CD14-positive monocyte (primary cell): ENCODE data around the gene LRRK1. TPM values are rescaled to one million over a fixed set of nuclear protein-coding genes. Genes with fewer than 3 reads are reported as not detected.

Source experiments
- DNase-seq, 3 donors: peaks; one replicate each; pipeline ENCODE4 v3.0.0-alpha.2; 2011 to 2022
- H2AFZ ChIP-seq: 2 replicates; pipeline ENCODE4 v1.6.0; 2012; ENCODE audit warnings: mild to moderate bottlenecking, low read depth, low read length, inconsistent platforms; ENCODE audit not compliant: insufficient read depth, poor library complexity, severe bottlenecking
- H3K27ac ChIP-seq, 2 donors: 1 replicate in 1 of 2; 2 replicates in 1 of 2; pipeline ENCODE4 v1.5.1; 2012 to 2013; ENCODE audit warnings: low read length in 2 of 2, control low read depth in 1 of 2, inconsistent platforms in 1 of 2, low read depth in 1 of 2, mild to moderate bottlenecking in 1 of 2
- H3K27me3 ChIP-seq, 2 donors: one replicate each; pipeline versions ENCODE4 v1.6.0 to v1.6.1; 2011 to 2013; ENCODE audit warnings: low read length in 2 of 2; ENCODE audit not compliant: control insufficient read depth in 2 of 2, insufficient read depth in 2 of 2
- H3K36me3 ChIP-seq, 2 donors: replicated peaks in 1 of 2; 1 replicate in 1 of 2; 2 replicates in 1 of 2; pipeline versions ENCODE4 v1.5.1 to v1.6.1; 2012 to 2013; ENCODE audit warnings: low read length in 2 of 2, control low read depth in 1 of 2, inconsistent platforms in 1 of 2, mild to moderate bottlenecking in 1 of 2; ENCODE audit not compliant: insufficient read depth in 2 of 2, control insufficient read depth in 1 of 2
- H3K4me1 ChIP-seq, 2 donors: 1 replicate in 1 of 2; 2 replicates in 1 of 2; pipeline versions ENCODE4 v1.5.1 to v1.6.1; 2012 to 2013; ENCODE audit warnings: low read length in 2 of 2, control low read depth in 1 of 2, inconsistent platforms in 1 of 2, mild to moderate bottlenecking in 1 of 2, moderate library complexity in 1 of 2; ENCODE audit not compliant: insufficient read depth in 2 of 2, control insufficient read depth in 1 of 2
- H3K4me2 ChIP-seq: replicated peaks from 2 replicates; pipeline ENCODE3; 2012; ENCODE audit warnings: low read length, moderate library complexity, mild to moderate bottlenecking; ENCODE audit not compliant: poor library complexity, severe bottlenecking; ENCODE audit errors: extremely low read depth
- H3K4me3 ChIP-seq, 3 experiments: fragments of 200-600 bp in 1 of 3; sonication (generic) in 1 of 3; replicated peaks in 1 of 3; 1 replicate in 2 of 3; 2 replicates in 1 of 3; pipeline ENCODE4 v1.5.1; 2011 to 2013; ENCODE audit warnings: low read length in 3 of 3, mild to moderate bottlenecking in 3 of 3, control low read depth in 2 of 3, low read depth in 2 of 3, inconsistent platforms in 1 of 3, moderate library complexity in 1 of 3
- H3K79me2 ChIP-seq: 2 replicates; pipeline ENCODE4 v1.6.0; 2012; ENCODE audit warnings: mild to moderate bottlenecking, control low read depth, inconsistent platforms, low read length, moderate library complexity; ENCODE audit not compliant: insufficient read depth
- H3K9ac ChIP-seq: 2 replicates; pipeline ENCODE4 v1.6.0; 2017; ENCODE audit warnings: low read length, mild to moderate bottlenecking; ENCODE audit not compliant: insufficient read depth, poor library complexity, severe bottlenecking
- H3K9me3 ChIP-seq, 2 donors: replicated peaks in 1 of 2; 1 replicate in 1 of 2; 2 replicates in 1 of 2; pipeline versions ENCODE4 v1.5.1 to v1.6.1; 2012 to 2013; ENCODE audit warnings: low read length in 2 of 2, control low read depth in 1 of 2; ENCODE audit not compliant: control insufficient read depth in 1 of 2, insufficient read depth in 1 of 2
- H4K20me1 ChIP-seq: 2 replicates; pipeline ENCODE4 v1.6.0; 2012; ENCODE audit warnings: mild to moderate bottlenecking, low read length, control low read depth, moderate library complexity; ENCODE audit not compliant: insufficient read depth
- H3K27ac Mint-ChIP-seq, 7 donors: one replicate each; pipeline ENCODE4 v1.8.0; 2020; ENCODE audit warnings: mild to moderate bottlenecking in 7 of 7, mixed read lengths in 7 of 7, moderate library complexity in 6 of 7, inconsistent platforms in 2 of 7
- H3K27me3 Mint-ChIP-seq, 3 donors: one replicate each; pipeline ENCODE4 v1.8.0; 2021 to 2022; ENCODE audit warnings: low read depth in 3 of 3, mild to moderate bottlenecking in 3 of 3, mixed read lengths in 3 of 3, moderate library complexity in 3 of 3, inconsistent platforms in 1 of 3
- H3K36me3 Mint-ChIP-seq, 2 donors: one replicate each; pipeline ENCODE4 v1.8.0; 2020; ENCODE audit warnings: mixed read lengths in 2 of 2, inconsistent platforms in 1 of 2, mild to moderate bottlenecking in 1 of 2
- H3K4me1 Mint-ChIP-seq: one replicate; pipeline ENCODE4 v1.8.0; 2020; ENCODE audit warnings: mild to moderate bottlenecking, mixed read lengths
- H3K4me3 Mint-ChIP-seq, 2 donors: one replicate each; pipeline ENCODE4 v1.8.0; 2020; ENCODE audit warnings: mild to moderate bottlenecking in 2 of 2, mixed read lengths in 2 of 2, moderate library complexity in 1 of 2
- H3K9me3 Mint-ChIP-seq, 7 donors: one replicate each; pipeline ENCODE4 v1.8.0; 2020 to 2022; ENCODE audit warnings: mixed read lengths in 7 of 7, mild to moderate bottlenecking in 6 of 7, moderate library complexity in 6 of 7, inconsistent platforms in 2 of 7
- WGBS: methylation state at CpG from one replicate; pipeline ENCODE4 v1.1.5; 2013; ENCODE audit warnings: missing lambda C conversion rate; ENCODE audit not compliant: insufficient coverage; 5-methylcytosine and 5-hydroxymethylcytosine counted together
- intact Hi-C, 2 donors: fragments of 100-400 bp; cut with micrococcal nuclease; formaldehyde crosslinking; loops; one replicate each; pipeline versions ENCODE4 v1.15.0 to v1.15.1; 2023
- polyA plus RNA-seq, 3 donors: library from polyadenylated mRNA; depleted of rRNA in 1 of 3; unstranded in 2 of 3; stranded (reverse) in 1 of 3; fragments of 300-500 nt in 2 of 3; fragments of >200 nt in 1 of 3; fragmentation: Illumina TruSeq in 2 of 3; gene quantifications; 1 replicate in 2 of 3; 2 replicates in 1 of 3; pipeline ENCODE4 v1.2.3, GENCODE V29; 2012 to 2021
- TF ChIP-seq, protein P1 (sequence below): fragments of 200-600 bp; IDR thresholded peaks from one replicate; pipeline ENCODE4 v1.8.0; 2022; ENCODE audit warnings: antibody characterized with exemption, mild to moderate bottlenecking

The LRRK1 gene
- polyA plus RNA-seq, 3 donors = 1.7 to 18.9 (median 5.4) TPM

- peaks cover 0 to 3% of the 10 kb centered on the region in 2 donors for H3K36me3 ChIP-seq
- peaks cover 21% of the 10 kb centered on the region for H3K4me1 Mint-ChIP-seq
- no peak overlapping the region for H3K4me3 ChIP-seq
- no peaks in the 10 kb centered on the region for H3K9me3 ChIP-seq
- no peaks in the 10 kb centered on the region for H3K27me3 Mint-ChIP-seq
- H3K9me3 Mint-ChIP-seq = no peaks in the 10 kb centered on the region
- H2AFZ ChIP-seq = no peak overlapping the region
- peak overlapping the region in 1 of 2 donors; percentile 96 for H3K27ac ChIP-seq
- H3K27ac Mint-ChIP-seq = peak overlapping the region; percentile 54 to 81 (median 73)
- H3K4me2 ChIP-seq = no peak overlapping the region
- H3K36me3 Mint-ChIP-seq = peaks cover 25 to 27% of the 10 kb centered on the region in 2 donors
- peaks cover 45 to 49% of the 10 kb centered on the region in 2 donors for H3K4me1 ChIP-seq
- DNase-seq = no peak
- intact Hi-C loops = loop anchor here in 1 of 2 donors (10.0 kb wide), 1 partner anchor 712 kb away; the partner anchor contains the start of gene TM2D3
- TF ChIP-seq, protein P1, sequence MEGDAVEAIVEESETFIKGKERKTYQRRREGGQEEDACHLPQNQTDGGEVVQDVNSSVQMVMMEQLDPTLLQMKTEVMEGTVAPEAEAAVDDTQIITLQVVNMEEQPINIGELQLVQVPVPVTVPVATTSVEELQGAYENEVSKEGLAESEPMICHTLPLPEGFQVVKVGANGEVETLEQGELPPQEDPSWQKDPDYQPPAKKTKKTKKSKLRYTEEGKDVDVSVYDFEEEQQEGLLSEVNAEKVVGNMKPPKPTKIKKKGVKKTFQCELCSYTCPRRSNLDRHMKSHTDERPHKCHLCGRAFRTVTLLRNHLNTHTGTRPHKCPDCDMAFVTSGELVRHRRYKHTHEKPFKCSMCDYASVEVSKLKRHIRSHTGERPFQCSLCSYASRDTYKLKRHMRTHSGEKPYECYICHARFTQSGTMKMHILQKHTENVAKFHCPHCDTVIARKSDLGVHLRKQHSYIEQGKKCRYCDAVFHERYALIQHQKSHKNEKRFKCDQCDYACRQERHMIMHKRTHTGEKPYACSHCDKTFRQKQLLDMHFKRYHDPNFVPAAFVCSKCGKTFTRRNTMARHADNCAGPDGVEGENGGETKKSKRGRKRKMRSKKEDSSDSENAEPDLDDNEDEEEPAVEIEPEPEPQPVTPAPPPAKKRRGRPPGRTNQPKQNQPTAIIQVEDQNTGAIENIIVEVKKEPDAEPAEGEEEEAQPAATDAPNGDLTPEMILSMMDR = no peak
- no peaks in the 10 kb centered on the region for H3K27me3 ChIP-seq
- no peak overlapping the region for H3K4me3 Mint-ChIP-seq
- WGBS = 95% methylated on average over 9 of the region's 10 CpGs
- no peaks in the 10 kb centered on the region for H4K20me1 ChIP-seq
- no peak overlapping the region for H3K9ac ChIP-seq
- peaks cover 48% of the 10 kb centered on the region for H3K79me2 ChIP-seq
Measured at GRCh38 chr15:100942656-100943425, 23.7 kb downstream of the LRRK1 start.

DNA sequence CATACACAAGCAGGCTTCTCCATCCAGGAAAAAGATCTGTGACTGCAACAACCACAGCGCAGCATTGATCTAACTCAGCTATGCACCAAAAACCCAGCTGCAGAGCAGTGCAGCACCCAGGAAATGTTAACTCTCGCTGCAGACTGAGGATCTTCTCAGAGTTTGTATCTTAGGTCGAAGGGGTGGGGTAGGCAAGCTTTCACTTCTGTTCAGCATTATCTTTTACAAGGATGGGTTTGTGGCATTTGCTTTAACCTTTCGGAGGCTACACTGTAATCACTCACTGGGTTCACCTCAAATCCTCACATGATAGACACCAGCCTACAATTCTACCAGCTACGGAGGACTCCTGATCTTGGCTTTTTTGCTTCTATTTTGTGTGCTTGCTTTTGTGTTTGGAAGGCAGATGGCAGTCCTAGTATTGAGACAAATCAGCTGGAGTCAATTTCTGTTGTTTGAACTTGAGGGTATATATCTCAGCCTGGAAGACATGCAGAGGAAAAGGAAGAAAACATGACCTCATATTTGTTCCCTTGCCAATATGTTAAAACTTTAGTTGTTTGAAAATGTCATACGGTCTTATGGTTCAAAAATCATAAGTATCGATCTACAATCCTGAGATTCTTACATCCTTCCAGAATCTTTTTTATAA is 25.2 kb downstream of the LRRK1 start:
- H3K4me1 Mint-ChIP-seq = peaks cover 36% of the 10 kb centered on the region
- H3K4me3 Mint-ChIP-seq = no peak overlapping the region
- Histone ChIP-seq H3K27ac (peak overlapping the region in 1 of 2 donors; percentile 96), H3K4me3 (no peak overlapping the region), H3K27me3 (no peaks in the 10 kb centered on the region), H3K4me1 (peaks cover 46 to 61% of the 10 kb centered on the region in 2 donors), H3K36me3 (peaks cover 0 to 3% of the 10 kb centered on the region in 2 donors), H4K20me1 (no peaks in the 10 kb centered on the region), H3K9ac (no peak overlapping the region), H3K4me2 (no peak overlapping the region), H2AFZ (no peak overlapping the region), H3K79me2 (peaks cover 45% of the 10 kb centered on the region), H3K9me3 (no peaks in the 10 kb centered on the region)
- peaks cover 0 to 3% (median 0%) of the 10 kb centered on the region in 3 donors for H3K27me3 Mint-ChIP-seq
- H3K27ac Mint-ChIP-seq = peak overlapping the region in 6 of 7 donors; percentile 19 to 81 (median 54)
- TF ChIP-seq, protein P1 = no peak
- peaks cover 27 to 28% of the 10 kb centered on the region in 2 donors for H3K36me3 Mint-ChIP-seq
- no CpG with 5 or more reads among the region's 7 CpGs for WGBS
- H3K9me3 Mint-ChIP-seq = no peaks in the 10 kb centered on the region
- intact Hi-C loops = loop anchor here in 1 of 2 donors (10.0 kb wide), 1 partner anchor 710 kb away; the partner anchor contains the start of gene TM2D3
- DNase-seq = no peak
